Stimulated activated CD4-positive, alpha-beta T cell treated with anti-CD3 and anti-CD28 coated beads, Interleukin-15, amount 100 ng/mL, for 1 hour (primary cell): ENCODE measurements around the gene SLC9A5.

Source experiments
- DNase-seq, 2 donors: peaks; one replicate each; pipeline ENCODE4 v3.0.0-alpha.2; 2020; ENCODE audit warnings: low read depth in 1 of 2, low spot score in 1 of 2

The SLC9A5 gene

DNA sequence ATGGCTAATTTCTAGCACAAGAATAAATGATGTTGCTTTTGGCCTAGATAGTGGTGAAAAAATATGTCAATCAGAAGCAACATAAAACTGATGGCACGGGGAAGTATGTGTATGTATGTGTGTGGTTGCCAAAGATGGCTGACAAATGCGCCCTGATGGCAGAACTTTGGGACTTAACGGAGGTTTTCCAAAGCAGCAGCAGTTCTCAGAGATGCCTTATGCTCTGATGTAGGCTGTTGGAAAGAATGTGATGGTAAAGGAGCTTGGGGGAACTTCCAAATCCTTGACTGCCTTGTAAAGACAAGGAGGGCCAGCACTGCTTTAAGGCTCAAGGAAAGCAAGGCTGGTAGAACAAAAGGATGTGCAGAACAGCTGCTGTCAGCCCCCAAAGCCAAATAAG, 61.8 kb downstream of the SLC9A5 start:
- no peak for DNase-seq

DNA sequence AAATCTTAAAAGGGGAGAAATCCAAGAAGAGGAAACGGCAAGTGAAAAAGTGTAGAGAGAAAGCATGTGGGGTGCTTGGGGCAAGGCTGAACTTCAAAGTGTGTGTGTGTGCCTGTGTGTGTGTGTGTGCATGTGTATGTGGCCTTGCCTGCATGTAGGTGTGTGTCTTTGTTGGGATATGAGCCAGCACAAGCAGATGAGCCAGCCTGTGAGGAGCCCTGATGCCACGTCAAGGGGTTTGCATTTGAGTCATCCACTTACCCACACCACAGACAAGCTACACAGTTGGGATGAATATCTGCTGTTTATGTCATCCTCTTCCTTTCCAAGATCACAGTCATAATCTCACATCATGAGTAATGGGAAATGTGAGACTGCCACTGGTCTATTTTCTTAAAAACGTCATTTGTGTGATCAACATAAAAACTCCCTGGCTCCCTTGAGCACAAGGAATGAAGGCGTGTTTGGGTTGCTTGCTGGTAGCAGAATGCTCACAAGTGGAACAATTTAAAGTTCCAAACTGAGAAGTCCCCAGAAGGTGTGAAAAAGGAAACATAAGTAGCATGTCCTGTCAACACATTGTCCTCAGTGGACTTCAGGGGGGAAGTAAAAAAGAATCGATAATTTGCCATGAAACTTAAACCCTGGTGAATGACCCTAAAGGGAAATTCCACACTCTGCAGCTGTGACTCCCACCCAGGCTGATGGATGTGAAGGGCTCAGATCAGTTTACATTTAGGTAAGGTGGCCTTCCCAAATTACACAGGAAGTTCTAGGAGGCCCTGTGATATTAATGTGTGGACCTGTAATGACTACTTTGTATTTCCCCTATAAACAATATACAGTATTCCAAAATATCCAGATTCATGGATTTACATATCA, 63.1 kb downstream of the SLC9A5 start:
- peak in 1 of 2 donors; percentile 62 for DNase-seq

DNA sequence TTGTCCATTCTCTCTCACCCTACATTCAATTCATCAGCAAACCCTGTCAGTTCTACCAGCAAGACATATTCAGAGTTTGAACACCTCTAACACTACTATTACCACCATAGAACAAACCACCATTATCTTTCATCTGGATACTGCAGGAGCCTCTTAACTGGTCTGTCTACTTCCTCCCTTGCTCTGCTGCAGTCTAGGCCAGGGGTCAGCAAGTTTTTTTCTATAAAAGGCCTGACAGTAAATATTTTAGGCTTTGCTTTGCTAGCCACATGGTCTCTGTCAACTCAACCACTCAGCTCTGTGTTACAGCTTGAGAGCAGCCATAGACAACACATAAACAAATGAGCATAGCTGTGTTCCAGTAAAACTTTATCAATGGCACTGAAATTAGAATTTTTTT, 63.9 kb downstream of the SLC9A5 start:
- no peak for DNase-seq

DNA sequence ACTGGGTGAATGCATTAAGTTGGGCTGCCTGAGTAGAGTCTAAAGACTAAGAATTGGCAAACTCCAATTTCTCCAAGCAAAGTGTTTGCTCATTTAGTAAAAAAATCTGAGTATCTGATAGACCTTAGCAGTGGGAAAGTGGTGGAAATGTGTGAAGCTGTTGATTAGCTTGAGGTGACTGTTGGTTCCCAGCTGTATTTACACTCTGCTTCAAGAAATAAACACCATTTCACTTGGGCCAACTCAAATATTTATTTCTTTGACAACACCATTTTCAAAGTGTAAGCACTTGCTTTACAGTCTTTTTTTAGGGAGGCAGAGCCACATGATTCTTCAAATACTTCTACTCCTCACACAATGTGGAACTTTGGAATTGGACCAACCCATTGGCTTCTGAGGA, 69.1 kb downstream of the SLC9A5 start:
- DNase-seq, result no peak
